ENCODE data around the gene PCDHB10.
"Not testable (repeated sequence)": the region's sequence is repeated elsewhere in the genome, so short reads cannot be mapped to it uniquely, and the experiment has no call there.

PCDHB10 gene

DNA sequence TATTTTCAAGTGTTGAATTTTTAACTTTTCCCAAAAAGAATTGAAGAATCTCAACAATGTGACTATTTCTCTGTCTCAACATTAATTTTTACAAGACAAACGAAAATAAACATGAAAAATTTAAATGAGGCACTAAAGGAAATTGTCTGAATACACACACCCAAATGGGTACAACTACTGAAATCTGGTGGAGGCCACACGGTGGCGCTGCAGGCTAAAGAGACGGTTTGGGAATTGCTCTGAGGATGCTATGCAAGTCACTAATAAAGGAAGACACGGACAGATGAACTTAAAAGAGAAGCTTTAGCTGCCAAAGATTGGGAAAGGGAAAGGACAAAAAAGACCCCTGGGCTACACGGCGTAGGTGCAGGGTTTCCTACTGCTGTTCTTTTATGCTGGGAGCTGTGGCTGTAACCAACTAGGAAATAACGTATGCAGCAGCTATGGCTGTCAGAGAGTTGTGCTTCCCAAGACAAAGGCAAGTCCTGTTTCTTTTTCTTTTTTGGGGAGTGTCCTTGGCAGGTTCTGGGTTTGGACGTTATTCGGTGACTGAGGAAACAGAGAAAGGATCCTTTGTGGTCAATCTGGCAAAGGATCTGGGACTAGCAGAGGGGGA lies at the start of gene PCDHB10:
TSS of gene PCDHB10 (plus strand) at position 244 of the 616 bp plus-strand sequence. CDS start at position 444, 200 bp downstream.
- Mint-ChIP-seq H3K4me3 (no peak within 1 kb of the TSS), H3K27me3 (peaks cover 67% of the 10 kb centered on the region), H3K27ac (no peak within 1 kb of the TSS), H3K36me3 (ENCODE audit: low read depth) (peaks cover 14% of the 10 kb centered on the region), H3K9me3 (peaks cover 40% of the 10 kb centered on the region), H3K4me1 (ENCODE audit: low read depth) (no peaks in the 10 kb centered on the region)
- no peak for DNase-seq

DNA sequence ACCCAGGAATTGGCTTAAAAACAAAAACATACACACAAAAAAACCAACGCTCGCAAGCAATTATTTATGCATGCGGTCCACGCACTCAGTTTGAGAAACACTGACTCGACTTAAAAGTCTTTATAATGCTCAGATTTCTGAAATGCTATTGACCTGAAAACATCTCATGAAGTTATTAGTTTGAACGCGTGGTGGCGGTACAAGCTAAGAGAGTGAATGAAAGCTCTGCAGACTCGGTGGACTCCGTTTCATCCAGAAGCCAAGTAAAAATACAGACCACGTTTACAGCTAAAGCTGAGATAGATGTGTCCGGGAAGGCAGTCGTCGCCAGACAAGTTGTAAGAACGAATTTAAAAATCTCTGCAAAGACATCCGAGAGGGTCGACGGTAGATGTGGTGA lies 42.3 kb upstream of the PCDHB10 start, which contains the start of gene PCDHB6:
TSS of gene PCDHB6 (plus strand) at position 246 of the 400 bp plus-strand sequence. CDS start 201 bp downstream, outside the sequence.
- no peak for DNase-seq
- Mint-ChIP-seq H3K4me1 (ENCODE audit: low read depth) (peaks cover 5% of the 10 kb centered on the region), H3K27me3 (peaks cover 61% of the 10 kb centered on the region), H3K36me3 (ENCODE audit: low read depth) (peaks cover 9% of the 10 kb centered on the region), H3K27ac (no peak within 1 kb of the TSS), H3K4me3 (no peak within 1 kb of the TSS), H3K9me3 (peaks cover 25% of the 10 kb centered on the region)

DNA sequence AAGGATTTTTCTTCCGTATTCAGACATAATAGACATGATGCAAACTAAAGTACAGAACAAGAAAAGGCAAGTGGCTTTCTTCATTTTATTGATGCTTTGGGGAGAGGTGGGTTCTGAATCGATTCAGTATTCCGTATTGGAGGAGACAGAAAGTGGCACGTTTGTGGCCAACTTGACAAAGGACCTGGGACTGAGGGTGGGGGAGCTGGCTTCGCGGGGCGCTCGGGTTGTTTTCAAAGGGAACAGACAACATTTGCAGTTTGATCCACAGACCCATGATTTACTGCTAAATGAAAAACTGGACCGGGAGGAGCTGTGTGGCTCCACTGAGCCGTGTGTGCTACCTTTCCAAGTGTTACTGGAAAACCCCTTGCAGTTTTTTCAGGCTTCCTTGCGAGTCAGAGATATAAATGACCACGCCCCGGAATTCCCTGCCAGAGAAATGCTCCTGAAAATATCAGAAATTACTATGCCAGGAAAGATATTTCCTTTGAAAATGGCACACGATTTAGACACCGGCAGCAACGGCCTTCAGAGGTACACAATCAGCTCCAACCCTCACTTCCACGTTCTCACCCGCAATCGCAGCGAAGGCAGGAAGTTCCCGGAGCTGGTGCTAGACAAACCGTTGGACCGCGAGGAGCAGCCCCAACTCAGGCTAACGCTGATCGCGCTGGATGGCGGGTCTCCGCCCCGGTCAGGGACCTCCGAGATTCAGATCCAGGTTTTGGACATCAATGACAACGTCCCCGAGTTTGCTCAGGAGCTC lies 41.7 kb upstream of the PCDHB10 start:
- Mint-ChIP-seq H3K27me3 (peaks cover 63% of the 10 kb centered on the region), H3K9me3 (peaks cover 25% of the 10 kb centered on the region), H3K36me3 (ENCODE audit: low read depth) (peaks cover 9% of the 10 kb centered on the region), H3K4me3 (no peak overlapping the region), H3K27ac (no peak overlapping the region), H3K4me1 (ENCODE audit: low read depth) (peaks cover 5% of the 10 kb centered on the region)
- no peak for DNase-seq

DNA sequence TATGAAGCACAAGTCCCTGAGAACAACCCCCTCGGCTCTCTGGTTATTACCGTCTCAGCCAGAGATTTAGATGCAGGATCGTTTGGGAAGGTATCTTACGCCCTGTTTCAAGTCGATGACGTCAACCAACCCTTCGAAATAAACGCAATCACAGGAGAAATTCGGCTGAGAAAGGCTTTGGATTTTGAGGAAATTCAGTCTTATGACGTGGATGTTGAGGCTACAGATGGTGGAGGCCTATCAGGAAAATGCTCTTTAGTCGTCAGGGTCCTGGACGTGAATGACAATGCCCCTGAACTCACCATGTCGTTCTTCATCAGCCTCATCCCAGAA lies 41.2 kb upstream of the PCDHB10 start:
- Mint-ChIP-seq H3K9me3 (peaks cover 27% of the 10 kb centered on the region), H3K36me3 (ENCODE audit: low read depth) (peaks cover 9% of the 10 kb centered on the region), H3K4me1 (ENCODE audit: low read depth) (peaks cover 5% of the 10 kb centered on the region), H3K27me3 (peaks cover 69% of the 10 kb centered on the region), H3K4me3 (no peak overlapping the region), H3K27ac (no peak overlapping the region)
- no peak for DNase-seq

DNA sequence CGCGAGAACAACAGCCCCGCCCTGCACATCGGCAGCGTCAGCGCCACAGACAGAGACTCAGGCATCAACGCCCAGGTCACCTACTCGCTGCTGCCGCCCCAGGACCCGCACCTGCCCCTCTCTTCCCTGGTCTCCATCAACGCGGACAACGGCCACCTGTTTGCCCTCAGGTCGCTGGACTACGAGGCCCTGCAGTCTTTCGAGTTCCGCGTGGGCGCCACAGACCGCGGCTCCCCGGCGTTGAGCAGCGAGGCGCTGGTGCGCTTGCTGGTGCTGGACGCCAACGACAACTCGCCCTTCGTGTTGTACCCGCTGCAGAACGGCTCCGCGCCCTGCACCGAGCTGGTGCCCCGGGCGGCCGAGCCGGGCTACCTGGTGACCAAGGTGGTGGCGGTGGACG lies 40.5 kb upstream of the PCDHB10 start:
- H3K4me1 Mint-ChIP-seq (ENCODE audit: low read depth); DNase-seq; H3K4me3 Mint-ChIP-seq; H3K27ac Mint-ChIP-seq: not testable (repeated sequence)
- H3K27me3 Mint-ChIP-seq = peaks cover 75% of the 10 kb centered on the region
- peaks cover 32% of the 10 kb centered on the region for H3K9me3 Mint-ChIP-seq
- peaks cover 11% of the 10 kb centered on the region for H3K36me3 Mint-ChIP-seq (ENCODE audit: low read depth)

DNA sequence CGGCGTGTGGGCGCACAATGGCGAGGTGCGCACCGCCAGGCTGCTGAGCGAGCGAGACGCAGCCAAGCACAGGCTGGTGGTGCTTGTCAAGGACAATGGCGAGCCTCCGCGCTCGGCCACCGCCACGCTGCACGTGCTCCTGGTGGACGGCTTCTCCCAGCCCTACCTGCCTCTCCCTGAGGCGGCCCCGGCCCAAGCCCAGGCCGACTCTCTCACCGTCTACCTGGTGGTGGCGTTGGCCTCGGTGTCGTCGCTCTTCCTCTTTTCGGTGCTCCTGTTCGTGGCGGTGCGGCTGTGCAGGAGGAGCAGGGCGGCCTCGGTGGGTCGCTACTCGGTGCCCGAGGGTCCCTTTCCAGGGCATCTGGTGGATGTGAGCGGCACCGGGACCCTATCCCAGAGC lies 40.1 kb upstream of the PCDHB10 start:
- H3K9me3 Mint-ChIP-seq = peaks cover 35% of the 10 kb centered on the region
- not testable (repeated sequence) for H3K27ac Mint-ChIP-seq; H3K4me1 Mint-ChIP-seq (ENCODE audit: low read depth); DNase-seq; H3K4me3 Mint-ChIP-seq
- peaks cover 80% of the 10 kb centered on the region for H3K27me3 Mint-ChIP-seq
- peaks cover 11% of the 10 kb centered on the region for H3K36me3 Mint-ChIP-seq (ENCODE audit: low read depth)

DNA sequence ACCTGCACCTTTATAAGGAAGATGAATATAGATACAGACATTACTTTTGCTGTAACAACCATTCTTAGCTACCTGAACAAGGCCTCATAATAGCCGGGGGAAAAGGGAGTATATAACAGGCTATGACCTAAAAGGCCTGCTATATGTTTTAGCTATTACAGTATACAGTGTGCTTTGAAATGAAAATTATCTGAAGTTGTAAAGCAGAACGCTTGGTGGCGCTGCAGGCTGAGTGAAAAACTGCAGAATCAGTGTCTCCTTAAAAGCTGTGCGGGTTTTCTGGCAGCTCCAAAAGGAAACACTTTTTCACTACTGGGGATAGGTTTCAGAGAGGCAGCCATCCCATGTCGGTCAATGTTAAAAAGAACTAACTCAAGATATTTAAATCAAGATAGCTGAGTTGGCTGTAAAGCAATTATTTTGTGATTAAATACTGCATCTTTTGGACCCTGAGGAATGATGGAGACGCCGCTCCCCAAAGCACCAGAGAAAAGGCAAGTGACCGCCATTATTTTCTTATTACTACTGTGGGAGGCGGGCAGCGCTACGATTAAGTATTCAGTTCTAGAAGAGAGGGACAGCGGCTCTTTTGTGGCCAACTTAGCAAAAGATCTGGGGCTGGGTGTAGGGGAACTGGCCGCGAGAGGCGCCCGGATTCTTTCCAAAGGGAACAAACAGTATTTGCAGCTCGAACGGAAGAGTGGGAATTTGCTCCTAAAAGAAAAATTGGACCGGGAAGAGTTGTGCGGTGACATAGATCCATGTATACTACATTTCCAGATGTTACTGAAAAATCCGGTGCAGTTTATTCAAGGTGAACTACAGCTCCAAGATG lies 36.4 kb upstream of the PCDHB10 start:
- peaks cover 35% of the 10 kb centered on the region for H3K9me3 Mint-ChIP-seq
- H3K27ac Mint-ChIP-seq = no peak overlapping the region
- H3K27me3 Mint-ChIP-seq = peaks cover 66% of the 10 kb centered on the region
- H3K4me1 Mint-ChIP-seq (ENCODE audit: low read depth) = no peaks in the 10 kb centered on the region
- no peak for DNase-seq
- no peak overlapping the region for H3K4me3 Mint-ChIP-seq
- H3K36me3 Mint-ChIP-seq (ENCODE audit: low read depth) = peaks cover 10% of the 10 kb centered on the region

DNA sequence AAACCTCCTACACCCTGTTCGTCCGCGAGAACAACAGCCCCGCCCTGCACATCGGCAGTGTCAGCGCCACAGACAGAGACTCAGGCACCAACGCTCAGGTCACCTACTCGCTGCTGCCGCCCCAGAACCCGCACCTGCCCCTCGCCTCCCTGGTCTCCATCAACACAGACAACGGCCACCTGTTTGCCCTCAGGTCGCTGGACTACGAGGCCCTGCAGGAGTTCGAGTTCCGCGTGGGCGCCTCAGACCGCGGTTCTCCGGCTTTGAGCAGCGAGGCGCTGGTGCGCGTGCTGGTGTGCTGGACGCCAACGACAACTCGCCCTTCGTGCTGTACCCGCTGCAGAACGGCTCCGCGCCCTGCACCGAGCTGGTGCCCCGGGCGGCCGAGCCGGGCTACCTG lies 34.8 kb upstream of the PCDHB10 start:
- Mint-ChIP-seq H3K27me3 (peaks cover 53% of the 10 kb centered on the region), H3K9me3 (peaks cover 26% of the 10 kb centered on the region)
- H3K27ac Mint-ChIP-seq; H3K36me3 Mint-ChIP-seq (ENCODE audit: low read depth); DNase-seq; H3K4me3 Mint-ChIP-seq; H3K4me1 Mint-ChIP-seq (ENCODE audit: low read depth): not testable (repeated sequence)

DNA sequence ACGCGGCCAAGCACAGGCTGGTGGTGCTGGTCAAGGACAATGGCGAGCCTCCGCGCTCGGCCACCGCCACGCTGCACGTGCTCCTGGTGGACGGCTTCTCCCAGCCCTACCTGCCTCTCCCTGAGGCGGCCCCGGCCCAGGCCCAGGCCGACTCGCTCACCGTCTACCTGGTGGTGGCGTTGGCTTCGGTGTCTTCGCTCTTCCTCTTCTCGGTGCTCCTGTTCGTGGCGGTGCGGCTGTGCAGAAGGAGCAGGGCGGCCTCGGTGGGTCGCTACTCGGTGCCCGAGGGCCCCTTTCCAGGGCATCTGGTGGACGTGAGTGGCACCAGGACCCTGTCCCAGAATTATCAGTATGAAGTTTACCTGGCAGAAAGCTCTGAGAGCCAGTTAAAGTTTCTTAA lies 34.3 kb upstream of the PCDHB10 start:
- H3K4me3 Mint-ChIP-seq; DNase-seq; H3K27ac Mint-ChIP-seq; H3K36me3 Mint-ChIP-seq (ENCODE audit: low read depth); H3K4me1 Mint-ChIP-seq (ENCODE audit: low read depth): not testable (repeated sequence)
- peaks cover 26% of the 10 kb centered on the region for H3K9me3 Mint-ChIP-seq
- H3K27me3 Mint-ChIP-seq = peaks cover 49% of the 10 kb centered on the region

DNA sequence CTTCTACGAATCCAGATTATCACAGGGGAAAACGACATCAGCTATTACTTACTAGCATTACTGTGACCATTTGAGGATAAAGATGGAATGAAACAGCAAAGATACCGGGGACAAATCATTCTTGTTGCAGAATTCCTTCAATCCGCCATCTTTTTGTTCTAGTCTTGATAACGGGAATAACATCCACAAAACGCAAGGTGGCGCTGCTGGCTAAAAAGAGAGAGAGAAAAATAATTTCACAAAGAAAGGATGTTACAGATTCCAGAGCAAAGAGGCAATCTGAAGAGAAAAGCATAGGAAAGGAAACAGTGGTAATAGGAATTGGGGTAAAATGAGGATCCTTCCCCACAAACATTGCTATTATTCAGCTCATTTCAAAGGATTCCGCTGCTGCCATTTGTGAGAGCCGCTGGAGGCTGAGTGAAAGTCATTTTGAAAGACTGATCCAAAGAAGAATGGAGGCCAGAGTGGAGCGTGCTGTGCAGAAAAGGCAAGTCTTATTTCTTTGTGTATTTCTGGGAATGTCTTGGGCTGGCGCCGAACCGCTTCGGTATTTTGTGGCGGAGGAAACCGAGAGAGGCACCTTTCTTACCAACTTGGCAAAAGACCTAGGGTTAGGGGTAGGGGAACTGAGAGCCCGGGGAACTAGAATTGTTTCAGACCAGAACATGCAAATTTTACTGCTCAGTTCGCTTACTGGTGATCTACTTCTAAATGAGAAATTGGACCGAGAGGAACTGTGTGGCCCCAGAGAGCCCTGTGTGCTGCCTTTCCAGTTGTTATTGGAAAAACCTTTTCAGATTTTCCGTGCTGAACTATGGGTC lies 19.6 kb upstream of the PCDHB10 start, which contains the start of gene PCDHB7:
TSS of gene PCDHB7 (plus strand) at position 264 of the 824 bp plus-strand sequence. CDS start at position 456, 192 bp downstream.
- Mint-ChIP-seq H3K4me3 (no peak within 1 kb of the TSS), H3K9me3 (peaks cover 15% of the 10 kb centered on the region), H3K36me3 (ENCODE audit: low read depth) (peaks cover 7% of the 10 kb centered on the region), H3K4me1 (ENCODE audit: low read depth) (peaks cover 2% of the 10 kb centered on the region), H3K27ac (no peak within 1 kb of the TSS), H3K27me3 (peaks cover 41% of the 10 kb centered on the region)
- DNase-seq = no peak

DNA sequence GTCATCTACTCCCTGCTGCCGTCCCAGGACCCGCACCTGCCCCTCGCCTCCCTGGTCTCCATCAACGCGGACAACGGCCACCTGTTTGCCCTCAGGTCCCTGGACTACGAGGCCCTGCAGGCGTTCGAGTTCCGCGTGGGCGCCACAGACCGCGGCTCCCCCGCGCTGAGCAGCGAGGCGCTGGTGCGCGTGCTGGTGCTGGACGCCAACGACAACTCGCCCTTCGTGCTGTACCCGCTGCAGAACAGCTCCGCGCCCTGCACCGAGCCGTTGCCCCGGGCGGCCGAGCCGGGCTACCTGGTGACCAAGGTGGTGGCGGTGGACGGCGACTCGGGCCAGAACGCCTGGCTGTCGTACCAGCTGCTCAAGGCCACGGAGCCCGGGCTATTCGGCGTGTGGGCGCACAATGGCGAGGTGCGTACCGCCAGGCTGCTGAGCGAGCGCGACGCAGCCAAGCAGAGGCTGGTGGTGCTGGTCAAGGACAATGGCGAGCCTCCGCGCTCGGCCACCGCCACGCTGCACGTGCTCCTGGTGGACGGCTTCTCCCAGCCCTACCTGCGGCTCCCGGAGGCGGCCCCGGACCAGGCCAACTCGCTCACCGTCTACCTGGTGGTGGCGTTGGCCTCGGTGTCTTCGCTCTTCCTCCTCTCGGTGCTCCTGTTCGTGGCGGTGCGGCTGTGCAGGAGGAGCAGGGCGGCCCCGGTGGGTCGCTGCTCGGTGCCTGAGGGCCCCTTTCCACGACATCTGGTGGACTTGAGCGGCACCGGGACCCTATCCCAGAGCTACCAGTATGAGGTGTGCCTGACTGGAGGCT lies 17.7 kb upstream of the PCDHB10 start:
- not testable (repeated sequence) for DNase-seq; H3K36me3 Mint-ChIP-seq (ENCODE audit: low read depth); H3K27ac Mint-ChIP-seq; H3K4me3 Mint-ChIP-seq; H3K4me1 Mint-ChIP-seq (ENCODE audit: low read depth)
- H3K9me3 Mint-ChIP-seq = peaks cover 15% of the 10 kb centered on the region
- H3K27me3 Mint-ChIP-seq = peaks cover 27% of the 10 kb centered on the region

DNA sequence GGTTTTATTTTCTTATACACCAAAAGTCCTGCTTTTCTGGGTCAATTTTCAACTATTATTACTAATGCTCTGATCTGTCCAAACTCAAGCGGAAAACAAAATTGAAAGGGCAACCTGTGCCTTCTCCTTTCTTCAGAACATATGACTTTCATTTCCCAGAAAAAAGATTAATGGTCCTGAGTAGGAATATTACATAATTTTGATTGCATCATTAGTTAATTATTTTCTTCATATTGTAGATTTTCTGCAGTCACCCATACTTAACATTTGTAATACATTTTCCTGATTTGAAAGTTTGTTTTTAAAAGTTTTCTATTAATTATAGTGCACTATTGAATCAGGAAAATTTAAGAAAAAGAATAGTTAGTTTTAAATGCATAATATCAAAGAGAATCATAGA lies 16.2 kb upstream of the PCDHB10 start:
- Mint-ChIP-seq H3K4me1 (ENCODE audit: low read depth) (peaks cover 2% of the 10 kb centered on the region), H3K4me3 (no peak overlapping the region), H3K9me3 (peaks cover 17% of the 10 kb centered on the region), H3K27me3 (peaks cover 29% of the 10 kb centered on the region), H3K36me3 (ENCODE audit: low read depth) (peaks cover 7% of the 10 kb centered on the region), H3K27ac (no peak overlapping the region)
- DNase-seq = no peak

DNA sequence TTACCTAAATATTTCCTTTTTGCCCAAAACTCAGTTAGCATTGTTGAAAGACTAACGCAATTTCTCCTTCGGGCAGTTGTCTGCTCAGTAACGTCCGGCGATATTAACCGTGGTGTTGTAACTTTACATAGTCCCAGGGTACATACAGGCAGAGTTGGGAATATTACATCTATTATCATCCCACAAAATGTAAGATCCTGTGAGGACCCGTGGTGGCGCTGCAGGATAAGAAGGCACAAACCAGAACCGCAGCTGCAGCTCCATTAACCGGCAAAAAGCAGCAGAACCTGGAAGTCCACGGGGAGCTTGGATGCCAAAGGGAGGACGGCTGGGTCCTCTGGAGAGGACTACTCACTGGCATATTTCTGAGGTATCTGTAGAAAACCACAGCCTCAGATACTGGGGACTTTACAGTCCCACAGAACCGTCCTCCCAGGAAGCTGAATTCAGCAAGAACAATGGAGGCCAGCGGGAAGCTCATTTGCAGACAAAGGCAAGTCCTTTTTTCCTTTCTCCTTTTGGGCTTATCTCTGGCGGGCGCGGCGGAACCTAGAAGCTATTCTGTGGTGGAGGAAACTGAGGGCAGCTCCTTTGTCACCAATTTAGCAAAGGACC lies 14.5 kb upstream of the PCDHB10 start, which contains the start of gene PCDHB8:
TSS of gene PCDHB8 (plus strand) at position 214 of the 615 bp plus-strand sequence. CDS start at position 459, 245 bp downstream.
- not testable (repeated sequence) for H3K27ac Mint-ChIP-seq; DNase-seq; H3K4me3 Mint-ChIP-seq; H3K36me3 Mint-ChIP-seq (ENCODE audit: low read depth); H3K4me1 Mint-ChIP-seq (ENCODE audit: low read depth)
- Mint-ChIP-seq H3K9me3 (peaks cover 18% of the 10 kb centered on the region), H3K27me3 (peaks cover 40% of the 10 kb centered on the region)

Measured in activated T-cell treated with anti-CD3 and anti-CD28 coated beads, Interleukin-2, amount 50 U/mL, for 24 hours (primary cell).